Vagina (tissue), 2 donors: ENCODE measurements around the gene ZDHHC12. TPM values are rescaled to one million over a fixed set of nuclear protein-coding genes. Genes with fewer than 3 reads are reported as not detected.
"Not testable (repeated sequence)": the region's sequence is repeated elsewhere in the genome, so short reads cannot be mapped to it uniquely, and the experiment has no call there.

Source experiments
- DNase-seq, 2 donors: peaks; one replicate each; pipeline ENCODE4 v3.0.0-alpha.2; 2017; ENCODE audit errors: extremely low spot score in 2 of 2
- H3K27ac ChIP-seq: fragments of 200-600 bp; sonication (generic); one replicate; pipeline ENCODE4 v1.5.1; 2019
- H3K27me3 ChIP-seq: fragments of 200-600 bp; sonication (generic); one replicate; pipeline ENCODE4 v1.5.1; 2019
- H3K36me3 ChIP-seq, 2 donors: fragments of 200-600 bp; sonication (generic); one replicate each; pipeline ENCODE4 v1.5.1; 2017 to 2019
- H3K4me1 ChIP-seq: fragments of 200-600 bp; sonication (generic); one replicate; pipeline ENCODE4 v1.5.1; 2019
- H3K4me3 ChIP-seq, 2 donors: fragments of 200-600 bp; sonication (generic); 1 replicate in 1 of 2; 2 replicates in 1 of 2; pipeline ENCODE4 v1.5.1; 2016 to 2019
- H3K9me3 ChIP-seq: fragments of 200-600 bp; sonication (generic); one replicate; pipeline ENCODE4 v1.5.1; 2019
- POLR2A ChIP-seq, 2 donors: fragments of 450-650 bp; IDR thresholded peaks; one replicate each; pipeline ENCODE4 v1.6.1; 2017; ENCODE audit warnings: antibody characterized with exemption in 2 of 2, mild to moderate bottlenecking in 2 of 2, moderate library complexity in 2 of 2
- POLR2AphosphoS5 ChIP-seq, 2 donors: sonication (generic); formaldehyde crosslinking; IDR thresholded peaks; one replicate each; pipeline ENCODE4 v1.9.0; 2017; ENCODE audit warnings: antibody characterized with exemption in 2 of 2, mild to moderate bottlenecking in 2 of 2, low read depth in 1 of 2; ENCODE audit not compliant: insufficient read depth in 1 of 2
- intact Hi-C: fragments of 100-400 bp; cut with DNase I; formaldehyde crosslinking; loops from one replicate; pipeline ENCODE4 v1.15.1; 2023
- total RNA-seq: library from RNA; depleted of rRNA; stranded (reverse); fragments of >200 nt; gene quantifications from one replicate; pipeline ENCODE4 v1.2.3, GENCODE V29; 2016
- TF ChIP-seq, protein P1 (sequence below), 3 experiments: fragments of 450-650 bp in 2 of 3; fragments of 200-600 bp in 1 of 3; sonication (generic) in 1 of 3; IDR thresholded peaks; one replicate each; pipeline ENCODE4 v1.5.1; 2017 to 2019; ENCODE audit warnings: antibody characterized with exemption in 3 of 3, mild to moderate bottlenecking in 2 of 3, moderate library complexity in 2 of 3

ZDHHC12 gene
- total RNA-seq, 1 donor from 2014 or later, result 19.4 TPM

DNA sequence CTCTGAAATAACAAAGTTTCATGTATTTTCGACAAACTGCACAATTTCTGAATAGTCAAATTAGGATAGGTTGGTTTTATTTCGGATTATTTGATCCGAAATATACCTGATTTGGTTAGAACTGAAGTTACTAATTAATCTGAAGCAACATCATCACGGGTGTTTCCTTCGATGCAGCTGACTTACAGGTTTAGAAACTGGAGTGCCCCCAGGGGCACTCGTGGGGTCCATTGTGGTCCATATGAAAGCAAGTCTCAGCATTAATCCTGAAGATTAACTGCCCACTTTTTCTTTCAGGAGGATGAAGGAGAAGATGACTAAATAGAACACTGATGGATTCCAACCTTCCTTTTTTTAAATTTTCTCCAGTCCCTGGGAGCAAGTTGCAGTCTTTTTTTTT lies 29.6 kb downstream of the ZDHHC12 start:
- Histone ChIP-seq H3K9me3 (no peaks in the 10 kb centered on the region), H3K27ac (no peak overlapping the region), H3K4me1 (peaks cover 15% of the 10 kb centered on the region), H3K36me3 (peaks cover 0 to 51% of the 10 kb centered on the region in 2 donors), H3K4me3 (no peak overlapping the region), H3K27me3 (no peaks in the 10 kb centered on the region)
- TF ChIP-seq POLR2AphosphoS5 (IDR thresholded peaks at IDR 0.05; ENCODE audit: insufficient read depth in 1 of 2, low read depth in 1 of 2) (no peak), POLR2A (IDR thresholded peaks at IDR 0.05) (no peak)
- TF ChIP-seq, protein P1, sequence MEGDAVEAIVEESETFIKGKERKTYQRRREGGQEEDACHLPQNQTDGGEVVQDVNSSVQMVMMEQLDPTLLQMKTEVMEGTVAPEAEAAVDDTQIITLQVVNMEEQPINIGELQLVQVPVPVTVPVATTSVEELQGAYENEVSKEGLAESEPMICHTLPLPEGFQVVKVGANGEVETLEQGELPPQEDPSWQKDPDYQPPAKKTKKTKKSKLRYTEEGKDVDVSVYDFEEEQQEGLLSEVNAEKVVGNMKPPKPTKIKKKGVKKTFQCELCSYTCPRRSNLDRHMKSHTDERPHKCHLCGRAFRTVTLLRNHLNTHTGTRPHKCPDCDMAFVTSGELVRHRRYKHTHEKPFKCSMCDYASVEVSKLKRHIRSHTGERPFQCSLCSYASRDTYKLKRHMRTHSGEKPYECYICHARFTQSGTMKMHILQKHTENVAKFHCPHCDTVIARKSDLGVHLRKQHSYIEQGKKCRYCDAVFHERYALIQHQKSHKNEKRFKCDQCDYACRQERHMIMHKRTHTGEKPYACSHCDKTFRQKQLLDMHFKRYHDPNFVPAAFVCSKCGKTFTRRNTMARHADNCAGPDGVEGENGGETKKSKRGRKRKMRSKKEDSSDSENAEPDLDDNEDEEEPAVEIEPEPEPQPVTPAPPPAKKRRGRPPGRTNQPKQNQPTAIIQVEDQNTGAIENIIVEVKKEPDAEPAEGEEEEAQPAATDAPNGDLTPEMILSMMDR (IDR thresholded peaks at IDR 0.05), result no peak
- intact Hi-C loops, result loop anchor here (10.0 kb wide), 1 partner anchor 60 kb away; no protein-coding TSS in a partner anchor
- no peak for DNase-seq

DNA sequence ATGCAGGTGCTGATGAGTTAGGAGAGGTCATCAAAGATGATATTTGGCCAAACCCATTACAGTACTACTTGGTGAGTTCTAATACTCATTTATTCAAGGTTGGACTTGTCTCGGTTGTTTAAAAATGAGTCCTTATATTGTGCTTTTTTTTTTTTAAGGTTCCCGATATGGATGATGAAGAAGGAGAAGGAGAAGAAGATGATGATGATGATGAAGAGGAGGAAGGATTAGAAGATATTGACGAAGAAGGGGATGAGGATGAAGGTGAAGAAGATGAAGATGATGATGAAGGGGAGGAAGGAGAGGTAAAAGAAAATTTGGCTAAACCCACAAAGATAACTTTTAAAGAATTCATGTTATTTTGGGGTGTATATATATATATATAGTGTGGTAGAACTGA lies 30.2 kb downstream of the ZDHHC12 start:
- peaks cover 15% of the 10 kb centered on the region for H3K4me1 ChIP-seq
- not testable (repeated sequence) for H3K4me3 ChIP-seq, H3K27ac ChIP-seq, DNase-seq, H3K27me3 ChIP-seq, H3K9me3 ChIP-seq
- peaks cover 0 to 51% of the 10 kb centered on the region in 2 donors for H3K36me3 ChIP-seq
- intact Hi-C loops, result loop anchor here (10.0 kb wide), 1 partner anchor 59 kb away; no protein-coding TSS in a partner anchor

DNA sequence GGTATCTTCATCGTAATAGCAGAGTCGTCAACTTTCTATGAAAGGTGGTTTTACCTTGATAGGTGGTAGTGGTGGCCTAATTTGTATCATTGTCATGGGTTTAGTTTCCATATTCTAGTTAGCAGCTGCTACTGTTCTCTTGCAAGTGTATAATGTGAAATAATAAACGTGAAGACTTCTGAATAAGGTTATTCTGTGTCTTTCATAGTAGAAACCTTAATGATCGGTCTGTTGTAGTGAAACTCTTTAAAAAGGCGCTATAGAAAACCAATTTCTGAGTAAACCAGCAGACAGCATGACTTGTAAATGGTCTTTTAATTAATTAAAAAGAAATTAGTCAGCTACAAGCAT lies 33.3 kb downstream of the ZDHHC12 start:
- Histone ChIP-seq H3K27me3 (no peaks in the 10 kb centered on the region), H3K27ac (peak overlapping the region; percentile 81), H3K9me3 (no peaks in the 10 kb centered on the region), H3K4me3 (peak overlapping the region; percentile 79 to 97), H3K4me1 (peaks cover 28% of the 10 kb centered on the region), H3K36me3 (peaks cover 0 to 42% of the 10 kb centered on the region in 2 donors)
- intact Hi-C loops, result loop anchor here (10.0 kb wide), 1 partner anchor 56 kb away; no protein-coding TSS in a partner anchor
- TF ChIP-seq POLR2A (IDR thresholded peaks at IDR 0.05) (no peak), POLR2AphosphoS5 (IDR thresholded peaks at IDR 0.05; ENCODE audit: insufficient read depth in 1 of 2, low read depth in 1 of 2) (no peak)
- TF ChIP-seq, protein P1 (IDR thresholded peaks at IDR 0.05), result no peak
- DNase-seq, result no peak

DNA sequence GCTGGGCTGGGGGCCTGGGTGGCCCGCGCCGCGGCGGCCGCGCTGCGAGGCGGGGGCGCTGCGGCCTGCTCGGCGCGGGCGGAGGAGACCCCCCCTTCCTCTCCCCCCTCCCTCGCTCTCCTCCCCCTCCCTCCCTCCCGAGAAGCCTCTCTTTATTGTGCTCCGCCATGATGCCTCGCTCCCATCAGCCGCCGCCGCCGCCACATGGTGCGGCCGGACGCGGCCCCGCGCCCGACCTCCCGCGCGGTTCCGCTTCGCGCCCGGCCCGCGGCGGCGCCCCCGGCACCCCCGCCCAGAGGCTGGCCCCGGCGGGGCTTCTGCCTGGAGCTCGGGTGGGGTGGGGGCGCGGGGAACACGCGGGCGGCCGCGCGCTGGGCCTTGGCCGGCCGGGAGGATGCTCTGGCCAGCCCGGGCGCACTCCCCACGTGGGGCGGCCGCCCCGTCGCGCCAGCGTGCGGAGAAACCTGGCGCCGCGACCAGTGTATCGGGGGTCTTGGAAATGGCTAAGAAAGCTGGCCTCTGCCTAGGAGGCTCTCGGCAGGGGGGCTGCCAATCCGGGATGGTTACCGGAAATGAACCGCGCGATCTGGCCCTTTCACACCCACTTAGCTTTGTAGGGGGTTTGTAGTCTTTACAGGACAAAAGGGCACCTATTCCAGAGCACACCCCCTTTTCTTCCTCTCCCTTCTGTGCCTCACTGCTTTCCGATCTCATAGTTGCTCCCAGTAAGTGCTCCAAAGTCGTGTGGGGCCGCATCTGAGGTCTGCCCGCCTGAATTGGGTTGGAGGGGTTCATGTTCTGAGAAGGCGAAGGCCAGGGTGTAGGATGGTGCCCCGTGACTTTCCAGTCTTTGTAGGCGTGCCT lies 33.9 kb downstream of the ZDHHC12 start:
- no peaks in the 10 kb centered on the region for H3K9me3 ChIP-seq
- peaks cover 34% of the 10 kb centered on the region for H3K4me1 ChIP-seq
- peak overlapping the region; percentile 79 to 97 for H3K4me3 ChIP-seq
- H3K27ac ChIP-seq, result peak overlapping the region; percentile 81
- no peak for TF ChIP-seq POLR2A (IDR thresholded peaks at IDR 0.05)
- intact Hi-C loops, result loop anchor here (10.0 kb wide), 2 partner anchors 55 to 135 kb away; partner anchors contain the start of gene SPTAN1
- peaks cover 0 to 38% of the 10 kb centered on the region in 2 donors for H3K36me3 ChIP-seq
- no peaks in the 10 kb centered on the region for H3K27me3 ChIP-seq
- DNase-seq, result no peak

DNA sequence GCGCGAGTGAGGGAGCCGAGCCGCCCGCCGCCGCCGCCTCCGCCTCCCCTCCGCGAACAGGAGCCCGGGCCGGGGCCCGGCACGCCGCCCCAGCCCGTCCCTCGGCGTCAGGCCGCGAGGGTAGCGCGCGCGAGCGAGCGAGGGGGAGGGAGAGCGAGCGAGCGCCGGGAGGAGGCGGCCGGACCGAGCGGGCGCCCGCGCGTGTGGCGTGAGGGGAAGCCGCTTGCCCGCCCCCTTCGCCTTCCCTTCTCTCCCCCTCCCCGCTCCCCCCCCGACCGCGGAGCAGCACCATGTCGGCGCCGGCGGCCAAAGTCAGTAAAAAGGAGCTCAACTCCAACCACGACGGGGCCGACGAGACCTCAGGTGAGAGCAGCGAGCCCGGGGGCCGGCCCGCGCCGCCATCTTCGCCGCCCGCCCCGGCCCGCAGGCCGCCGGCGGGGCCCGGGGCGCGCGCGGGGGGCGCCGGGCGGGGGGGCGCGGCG lies 34.6 kb downstream of the ZDHHC12 start:
- DNase-seq, result no peak
- peak overlapping the region; percentile 97 for H3K27ac ChIP-seq
- intact Hi-C loops, result loop anchor here (10.0 kb wide), 1 partner anchor 135 kb away; the partner anchor contains the start of gene SPTAN1
- peak overlapping the region; percentile 79 to 97 for H3K4me3 ChIP-seq
- H3K4me1 ChIP-seq, result peaks cover 41% of the 10 kb centered on the region
- no peak for TF ChIP-seq POLR2AphosphoS5 (IDR thresholded peaks at IDR 0.05; ENCODE audit: insufficient read depth in 1 of 2, low read depth in 1 of 2)
- TF ChIP-seq, protein P1 (IDR thresholded peaks at IDR 0.05), result no peak
- TF ChIP-seq POLR2A (IDR thresholded peaks at IDR 0.05), result no peak
- no peaks in the 10 kb centered on the region for H3K9me3 ChIP-seq
- peaks cover 0 to 31% of the 10 kb centered on the region in 2 donors for H3K36me3 ChIP-seq
- no peaks in the 10 kb centered on the region for H3K27me3 ChIP-seq
